Liver (tissue), 9 donors: ENCODE measurements around the gene FUCA2. TPM values are rescaled to one million over a fixed set of nuclear protein-coding genes. Genes with fewer than 3 reads are reported as not detected.

Experiments
- DNase-seq: peaks from one replicate; pipeline ENCODE4 v3.0.0-alpha.2; 2017; ENCODE audit warnings: low spot score
- H3K27ac ChIP-seq, 2 donors: one replicate each; pipeline ENCODE4 v1.7.0; 2013; ENCODE audit warnings: inconsistent platforms in 2 of 2, low read length in 2 of 2, control low read depth in 1 of 2, low read depth in 1 of 2, mild to moderate bottlenecking in 1 of 2
- H3K27me3 ChIP-seq, 4 donors: one replicate each; pipeline versions ENCODE4 v1.6.1 to v1.7.0; 2013; ENCODE audit warnings: low read length in 3 of 4, inconsistent platforms in 1 of 4, mild to moderate bottlenecking in 1 of 4, moderate library complexity in 1 of 4; ENCODE audit not compliant: control insufficient read depth in 4 of 4, insufficient read depth in 4 of 4
- H3K36me3 ChIP-seq, 4 donors: one replicate each; pipeline versions ENCODE4 v1.6.1 to v1.7.0; 2013; ENCODE audit warnings: low read length in 3 of 4, mild to moderate bottlenecking in 3 of 4, low read depth in 1 of 4, moderate library complexity in 1 of 4; ENCODE audit not compliant: control insufficient read depth in 4 of 4, insufficient read depth in 3 of 4
- H3K4me1 ChIP-seq, 4 donors: one replicate each; pipeline versions ENCODE4 v1.6.1 to v1.7.0; 2013; ENCODE audit warnings: low read length in 3 of 4, mild to moderate bottlenecking in 3 of 4, moderate library complexity in 1 of 4; ENCODE audit not compliant: control insufficient read depth in 4 of 4, insufficient read depth in 4 of 4
- H3K4me3 ChIP-seq, 3 donors: one replicate each; pipeline versions ENCODE4 v1.6.1 to v1.7.0; 2013; ENCODE audit warnings: low read length in 3 of 3, control low read depth in 1 of 3, low read depth in 1 of 3, mild to moderate bottlenecking in 1 of 3
- H3K9ac ChIP-seq, 2 donors: one replicate each; pipeline ENCODE4 v1.7.0; 2013; ENCODE audit warnings: low read length in 2 of 2, mild to moderate bottlenecking in 2 of 2, moderate library complexity in 2 of 2, control low read depth in 1 of 2, low read depth in 1 of 2
- H3K9me3 ChIP-seq, 4 donors: one replicate each; pipeline versions ENCODE4 v1.6.1 to v1.7.0; 2013; ENCODE audit warnings: low read length in 3 of 4; ENCODE audit not compliant: control insufficient read depth in 4 of 4
- ATF3 ChIP-seq: IDR thresholded peaks from 2 replicates; pipeline ENCODE4 v1.6.1; 2016; ENCODE audit warnings: antibody characterized with exemption
- CTCF ChIP-seq: fragments of 150-350 bp; IDR thresholded peaks from 2 replicates; pipeline ENCODE4 v1.5.1; 2017; ENCODE audit warnings: improper control_type of control experiment, low read depth, low read length; ENCODE audit not compliant: missing input control
- EGR1 ChIP-seq, 2 donors: IDR thresholded peaks; 2 replicates each; pipeline ENCODE4 v1.6.1; 2016 to 2018; ENCODE audit warnings: antibody characterized with exemption in 2 of 2, low read depth in 2 of 2
- FOXA1 ChIP-seq: IDR thresholded peaks from 2 replicates; pipeline ENCODE4 v1.6.1; 2016; ENCODE audit warnings: antibody characterized with exemption
- FOXA2 ChIP-seq: IDR thresholded peaks from 2 replicates; pipeline ENCODE4 v1.6.1; 2016; ENCODE audit warnings: antibody characterized with exemption
- GABPA ChIP-seq, 2 donors: IDR thresholded peaks in 1 of 2; conservative IDR thresholded peaks in 1 of 2; 2 replicates each; pipeline ENCODE4 v1.6.1; 2016; ENCODE audit warnings: antibody characterized with exemption in 2 of 2, mild to moderate bottlenecking in 1 of 2, moderate library complexity in 1 of 2
- HNF4A ChIP-seq, 2 donors: conservative IDR thresholded peaks; 2 replicates each; pipeline ENCODE4 v1.6.1; 2016; ENCODE audit warnings: antibody characterized with exemption in 2 of 2, mild to moderate bottlenecking in 2 of 2
- MAX ChIP-seq: IDR thresholded peaks from 2 replicates; pipeline ENCODE4 v1.6.1; 2016; ENCODE audit warnings: antibody characterized with exemption
- NR2F2 ChIP-seq: IDR thresholded peaks from 2 replicates; pipeline ENCODE4 v1.6.1; 2016; ENCODE audit warnings: antibody characterized with exemption
- RAD21 ChIP-seq, 2 donors: IDR thresholded peaks; 2 replicates each; pipeline ENCODE4 v1.6.1; 2016; ENCODE audit warnings: antibody characterized with exemption in 2 of 2, mild to moderate bottlenecking in 2 of 2
- RXRA ChIP-seq, 2 donors: IDR thresholded peaks; 2 replicates each; pipeline ENCODE4 v1.6.1; 2017 to 2018; ENCODE audit warnings: antibody characterized with exemption in 2 of 2, mild to moderate bottlenecking in 1 of 2
- SP1 ChIP-seq: IDR thresholded peaks from 2 replicates; pipeline ENCODE4 v1.6.1; 2018; ENCODE audit warnings: antibody characterized with exemption, mild to moderate bottlenecking
- YY1 ChIP-seq: IDR thresholded peaks from 2 replicates; pipeline ENCODE4 v1.6.1; 2016; ENCODE audit warnings: antibody characterized with exemption, mild to moderate bottlenecking
- WGBS: extraction: QIAGEN DNeasy Blood & Tissue Kit; methylation state at CpG from one replicate; pipeline ENCODE4 v1.1.7; 2013; 5-methylcytosine and 5-hydroxymethylcytosine counted together
- polyA plus RNA-seq, 2 donors: library from polyadenylated mRNA; stranded (reverse) in 1 of 2; unstranded in 1 of 2; fragments of 200-250 nt in 1 of 2; fragments of >200 nt in 1 of 2; fragmentation: Nextera tagmentation in 1 of 2; extraction: Ambion mirVana in 1 of 2; gene quantifications; one replicate each; pipeline versions ENCODE4 v1.2.1 to v1.2.3, GENCODE V29; 2013 to 2015
- total RNA-seq, 2 donors: library from RNA; depleted of rRNA; stranded (reverse); fragments of >200 nt; gene quantifications; one replicate each; pipeline ENCODE4 v1.2.3, GENCODE V29; 2014
- TF ChIP-seq, protein P1 (sequence below): IDR thresholded peaks from 2 replicates; pipeline ENCODE4 v1.6.1; 2016; ENCODE audit warnings: antibody characterized with exemption, mild to moderate bottlenecking
- donor health status: healthy.
- donor health status: healthy.
- donor health status: healthy.
- donor health status: healthy.
- donor health status: healthy.

The FUCA2 gene, protein sequence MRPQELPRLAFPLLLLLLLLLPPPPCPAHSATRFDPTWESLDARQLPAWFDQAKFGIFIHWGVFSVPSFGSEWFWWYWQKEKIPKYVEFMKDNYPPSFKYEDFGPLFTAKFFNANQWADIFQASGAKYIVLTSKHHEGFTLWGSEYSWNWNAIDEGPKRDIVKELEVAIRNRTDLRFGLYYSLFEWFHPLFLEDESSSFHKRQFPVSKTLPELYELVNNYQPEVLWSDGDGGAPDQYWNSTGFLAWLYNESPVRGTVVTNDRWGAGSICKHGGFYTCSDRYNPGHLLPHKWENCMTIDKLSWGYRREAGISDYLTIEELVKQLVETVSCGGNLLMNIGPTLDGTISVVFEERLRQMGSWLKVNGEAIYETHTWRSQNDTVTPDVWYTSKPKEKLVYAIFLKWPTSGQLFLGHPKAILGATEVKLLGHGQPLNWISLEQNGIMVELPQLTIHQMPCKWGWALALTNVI
- 10 to 100 TPM; 22.4 to 31.7 TPM for total RNA-seq
- polyA plus RNA-seq, result 10 to 100 TPM; 38.5 to 44.5 TPM

DNA sequence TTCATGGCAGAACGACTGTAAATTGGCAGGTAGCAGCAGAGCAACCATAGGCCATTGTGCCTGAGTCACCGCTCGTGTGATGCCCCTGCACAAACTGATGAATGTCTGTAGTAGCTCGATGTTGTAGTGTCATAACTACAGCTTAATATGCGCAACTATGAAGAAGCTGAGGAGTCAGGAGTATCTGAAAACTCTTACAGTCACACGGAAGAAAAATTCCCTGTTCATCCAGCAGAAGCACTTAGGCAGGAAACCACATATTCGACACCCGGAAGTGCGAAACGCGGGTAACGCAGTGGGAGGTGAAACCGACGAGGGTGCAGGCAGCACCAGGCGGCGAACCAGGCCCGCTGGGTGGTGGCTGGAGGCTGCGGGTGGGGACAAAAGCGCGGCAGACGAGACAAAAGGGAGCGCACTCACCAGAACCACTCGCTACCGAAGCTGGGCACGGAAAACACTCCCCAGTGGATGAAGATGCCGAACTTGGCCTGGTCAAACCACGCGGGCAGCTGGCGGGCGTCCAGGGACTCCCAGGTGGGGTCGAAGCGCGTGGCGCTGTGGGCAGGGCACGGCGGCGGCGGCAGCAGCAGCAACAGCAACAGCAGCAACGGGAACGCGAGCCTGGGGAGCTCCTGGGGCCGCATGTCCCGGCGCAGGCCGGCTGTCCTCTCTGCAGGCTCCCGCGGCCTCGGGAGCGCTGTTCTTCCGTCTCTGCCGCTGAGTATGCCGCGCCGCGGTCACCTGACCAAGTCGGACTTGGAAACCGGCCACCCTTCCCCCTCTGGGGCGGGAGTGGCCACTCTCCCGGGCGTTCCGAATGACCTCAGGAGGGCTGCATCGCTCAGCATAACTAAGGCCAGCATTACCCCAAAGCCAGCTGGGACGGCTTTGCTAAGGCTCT is at the start of gene FUCA2:
Gene FUCA2, minus strand, starts transcription at position 730 of the 901 bp plus-strand sequence. Its CDS starts 86 bp downstream, at position 644.
- Histone ChIP-seq H3K9me3 (no peaks in the 10 kb centered on the region), H3K9ac (peak within 1 kb of the TSS; percentile 41 to 82), H3K36me3 (peaks cover 0 to 8% (median 4%) of the 10 kb centered on the region in 4 donors), H3K4me1 (peaks cover 0 to 17% (median 6%) of the 10 kb centered on the region in 4 donors), H3K4me3 (peak within 1 kb of the TSS; percentile 71 to 95 (median 80)), H3K27ac (peak within 1 kb of the TSS; percentile 76 to 91), H3K27me3 (no peaks in the 10 kb centered on the region)
- WGBS, result 4% methylated on average over 63 of the region's 63 CpGs
- DNase-seq, result peak; percentile 83
- TF ChIP-seq EGR1 (IDR thresholded peaks at IDR 0.05; ENCODE audit: low read depth in 2 of 2) (no peak), GABPA (IDR thresholded peaks at IDR 0.05 in 1 of 2, conservative IDR thresholded peaks at IDR 0.05 in 1 of 2) (peak; percentile 60 to 83), NR2F2 (no peak), ATF3 (no peak), YY1 (peak; percentile 68), RAD21 (IDR thresholded peaks at IDR 0.05) (peak; percentile 27 to 37), HNF4A (conservative IDR thresholded peaks at IDR 0.05) (peak; percentile 36 to 47), SP1 (peak; percentile 65), FOXA1 (no peak), RXRA (IDR thresholded peaks at IDR 0.05) (peak; percentile 41 to 59), CTCF (no peak), FOXA2 (no peak), MAX (peak; percentile 85)
- TF ChIP-seq, protein P1, sequence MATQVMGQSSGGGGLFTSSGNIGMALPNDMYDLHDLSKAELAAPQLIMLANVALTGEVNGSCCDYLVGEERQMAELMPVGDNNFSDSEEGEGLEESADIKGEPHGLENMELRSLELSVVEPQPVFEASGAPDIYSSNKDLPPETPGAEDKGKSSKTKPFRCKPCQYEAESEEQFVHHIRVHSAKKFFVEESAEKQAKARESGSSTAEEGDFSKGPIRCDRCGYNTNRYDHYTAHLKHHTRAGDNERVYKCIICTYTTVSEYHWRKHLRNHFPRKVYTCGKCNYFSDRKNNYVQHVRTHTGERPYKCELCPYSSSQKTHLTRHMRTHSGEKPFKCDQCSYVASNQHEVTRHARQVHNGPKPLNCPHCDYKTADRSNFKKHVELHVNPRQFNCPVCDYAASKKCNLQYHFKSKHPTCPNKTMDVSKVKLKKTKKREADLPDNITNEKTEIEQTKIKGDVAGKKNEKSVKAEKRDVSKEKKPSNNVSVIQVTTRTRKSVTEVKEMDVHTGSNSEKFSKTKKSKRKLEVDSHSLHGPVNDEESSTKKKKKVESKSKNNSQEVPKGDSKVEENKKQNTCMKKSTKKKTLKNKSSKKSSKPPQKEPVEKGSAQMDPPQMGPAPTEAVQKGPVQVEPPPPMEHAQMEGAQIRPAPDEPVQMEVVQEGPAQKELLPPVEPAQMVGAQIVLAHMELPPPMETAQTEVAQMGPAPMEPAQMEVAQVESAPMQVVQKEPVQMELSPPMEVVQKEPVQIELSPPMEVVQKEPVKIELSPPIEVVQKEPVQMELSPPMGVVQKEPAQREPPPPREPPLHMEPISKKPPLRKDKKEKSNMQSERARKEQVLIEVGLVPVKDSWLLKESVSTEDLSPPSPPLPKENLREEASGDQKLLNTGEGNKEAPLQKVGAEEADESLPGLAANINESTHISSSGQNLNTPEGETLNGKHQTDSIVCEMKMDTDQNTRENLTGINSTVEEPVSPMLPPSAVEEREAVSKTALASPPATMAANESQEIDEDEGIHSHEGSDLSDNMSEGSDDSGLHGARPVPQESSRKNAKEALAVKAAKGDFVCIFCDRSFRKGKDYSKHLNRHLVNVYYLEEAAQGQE, result peak; percentile 43
